Loucy (cell line): Measurements from ENCODE around the gene OTUD5.

Source experiments
- EZH2phosphoT487 ChIP-seq: fragments of 200-600 bp; IDR thresholded peaks from 2 replicates; pipeline ENCODE4 v1.6.1; 2018; ENCODE audit warnings: antibody characterized with exemption, mild to moderate bottlenecking, moderate library complexity, borderline replicate concordance
- TF ChIP-seq, protein P1 (sequence below): fragments of 200-600 bp; sonication (generic); conservative IDR thresholded peaks from 2 replicates; pipeline ENCODE4 v1.5.1; 2014; ENCODE audit warnings: mild to moderate bottlenecking, antibody characterized with exemption, low read length

DNA sequence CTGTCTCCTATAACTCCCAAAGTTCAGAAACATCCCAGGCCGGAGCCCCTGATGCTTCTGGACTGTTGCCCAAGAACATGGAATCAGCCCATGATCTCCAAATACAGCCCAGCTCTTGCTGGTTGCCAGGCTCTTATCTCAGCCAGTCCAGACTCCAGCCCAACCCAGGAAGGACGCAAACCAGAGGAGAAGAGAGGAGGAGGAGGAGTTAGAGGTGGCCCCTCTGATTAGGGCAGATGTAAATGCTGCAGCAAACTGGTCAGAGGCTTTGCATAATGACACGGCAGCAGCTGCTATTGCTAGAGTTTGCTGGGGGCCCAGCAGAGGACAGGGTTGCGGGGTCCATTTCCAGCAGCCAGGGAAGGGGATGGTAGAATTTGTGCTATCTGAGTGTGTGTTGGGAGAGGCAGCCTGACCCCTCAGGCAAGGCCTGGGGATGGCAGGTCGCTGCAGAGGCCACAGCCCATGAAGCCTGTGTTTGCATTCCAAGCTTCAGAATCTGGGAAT is 4.2 kb upstream of the OTUD5 start:
- TF ChIP-seq, protein P1, sequence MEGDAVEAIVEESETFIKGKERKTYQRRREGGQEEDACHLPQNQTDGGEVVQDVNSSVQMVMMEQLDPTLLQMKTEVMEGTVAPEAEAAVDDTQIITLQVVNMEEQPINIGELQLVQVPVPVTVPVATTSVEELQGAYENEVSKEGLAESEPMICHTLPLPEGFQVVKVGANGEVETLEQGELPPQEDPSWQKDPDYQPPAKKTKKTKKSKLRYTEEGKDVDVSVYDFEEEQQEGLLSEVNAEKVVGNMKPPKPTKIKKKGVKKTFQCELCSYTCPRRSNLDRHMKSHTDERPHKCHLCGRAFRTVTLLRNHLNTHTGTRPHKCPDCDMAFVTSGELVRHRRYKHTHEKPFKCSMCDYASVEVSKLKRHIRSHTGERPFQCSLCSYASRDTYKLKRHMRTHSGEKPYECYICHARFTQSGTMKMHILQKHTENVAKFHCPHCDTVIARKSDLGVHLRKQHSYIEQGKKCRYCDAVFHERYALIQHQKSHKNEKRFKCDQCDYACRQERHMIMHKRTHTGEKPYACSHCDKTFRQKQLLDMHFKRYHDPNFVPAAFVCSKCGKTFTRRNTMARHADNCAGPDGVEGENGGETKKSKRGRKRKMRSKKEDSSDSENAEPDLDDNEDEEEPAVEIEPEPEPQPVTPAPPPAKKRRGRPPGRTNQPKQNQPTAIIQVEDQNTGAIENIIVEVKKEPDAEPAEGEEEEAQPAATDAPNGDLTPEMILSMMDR, result no peak
- TF ChIP-seq EZH2phosphoT487, result no peak
